HG03342 (cell line): ENCODE measurements around the gene MGAT5.

Source experiments
- ATAC-seq: cut with Tn5 transposase; IDR thresholded peaks from one replicate; pipeline ENCODE4 v1.9.1; 2021; ENCODE audit warnings: mild to moderate bottlenecking, moderate library complexity; ENCODE audit not compliant: unreplicated experiment

Gene MGAT5

GRCh38 chr2:134413430-134413829, 159.6 kb downstream of the MGAT5 start:
- no peak for ATAC-seq

GRCh38 chr2:134413912-134414311, 160.0 kb downstream of the MGAT5 start:
- ATAC-seq: no peak

GRCh38 chr2:134416018-134416417, 162.1 kb downstream of the MGAT5 start:
- ATAC-seq: no peak

GRCh38 chr2:134416637-134417036, 162.8 kb downstream of the MGAT5 start:
- ATAC-seq: no peak

DNA sequence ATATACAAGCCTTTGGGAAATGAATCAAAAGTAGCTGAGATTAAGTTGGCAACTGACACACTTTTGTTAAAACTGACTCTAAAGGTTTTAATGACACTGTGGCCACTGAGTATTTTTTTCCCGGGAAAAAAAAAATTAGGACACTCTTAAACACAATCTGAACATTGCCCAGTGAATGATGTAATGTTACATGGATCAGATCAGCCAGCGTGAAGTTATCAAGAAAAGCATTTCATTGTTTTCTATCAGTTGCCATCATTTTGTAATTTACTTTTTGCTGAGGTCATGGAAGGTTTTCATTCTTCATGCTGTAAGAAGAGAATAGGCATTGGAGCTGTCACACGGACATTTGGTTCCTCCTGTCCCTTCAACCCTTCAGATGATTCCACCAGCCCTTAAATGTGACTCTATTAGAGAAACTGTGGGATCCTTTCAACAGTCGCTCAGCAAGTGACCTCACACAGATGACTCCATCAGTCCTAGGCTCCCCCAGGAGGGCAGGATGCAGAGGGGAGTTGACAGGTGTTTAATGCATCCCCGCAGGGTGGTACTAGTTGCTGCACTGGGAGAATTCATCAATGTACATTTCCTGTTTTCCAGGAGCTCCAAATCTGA, 164.2 kb downstream of the MGAT5 start:
- no peak for ATAC-seq

DNA sequence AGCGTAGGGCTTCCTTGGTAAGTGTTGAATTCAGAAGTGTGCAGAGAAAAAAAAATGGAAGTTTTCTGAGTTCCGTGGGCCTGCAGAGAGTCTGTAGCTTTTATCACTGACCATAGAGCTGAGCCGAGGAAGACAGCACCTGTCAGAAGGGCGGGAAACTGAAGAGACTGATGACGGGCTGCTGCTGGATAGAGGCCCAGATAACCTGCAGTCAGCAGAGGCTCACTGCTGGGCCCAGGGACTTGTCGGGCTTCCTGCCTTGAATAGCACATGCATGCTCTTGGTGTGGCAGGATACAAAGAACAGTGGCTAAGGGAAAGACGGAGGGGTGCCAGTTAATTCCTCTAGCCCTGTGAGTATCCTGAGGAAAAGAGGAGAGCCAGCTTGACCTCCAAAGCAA, 166.4 kb downstream of the MGAT5 start:
- no peak for ATAC-seq

DNA sequence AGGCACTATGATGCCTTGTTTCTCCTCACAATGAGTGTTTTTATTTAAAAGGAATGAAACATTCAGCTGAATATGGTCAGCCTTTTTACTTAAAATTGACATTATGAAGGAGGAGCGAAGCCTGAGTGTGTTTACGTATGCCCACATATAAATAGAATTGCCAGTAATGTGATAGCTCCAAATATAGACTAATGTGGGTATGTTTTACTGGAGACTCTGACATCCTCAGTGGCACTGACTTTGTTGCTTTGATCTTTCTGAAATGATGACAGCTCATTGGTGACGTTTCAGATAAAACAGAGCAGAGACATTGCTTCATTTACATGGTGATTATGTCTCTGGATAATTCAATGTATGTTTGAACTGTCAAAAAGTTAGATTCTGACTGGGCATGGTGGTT, 167.0 kb downstream of the MGAT5 start:
- no peak for ATAC-seq

GRCh38 chr2:134421556-134422328, 167.9 kb downstream of the MGAT5 start:
- no peak for ATAC-seq

- ATAC-seq: no peak
Measured at GRCh38 chr2:134425724-134426496, 172.0 kb downstream of the MGAT5 start.

- no peak for ATAC-seq
Measured at GRCh38 chr2:134426721-134427120, 172.8 kb downstream of the MGAT5 start.

DNA sequence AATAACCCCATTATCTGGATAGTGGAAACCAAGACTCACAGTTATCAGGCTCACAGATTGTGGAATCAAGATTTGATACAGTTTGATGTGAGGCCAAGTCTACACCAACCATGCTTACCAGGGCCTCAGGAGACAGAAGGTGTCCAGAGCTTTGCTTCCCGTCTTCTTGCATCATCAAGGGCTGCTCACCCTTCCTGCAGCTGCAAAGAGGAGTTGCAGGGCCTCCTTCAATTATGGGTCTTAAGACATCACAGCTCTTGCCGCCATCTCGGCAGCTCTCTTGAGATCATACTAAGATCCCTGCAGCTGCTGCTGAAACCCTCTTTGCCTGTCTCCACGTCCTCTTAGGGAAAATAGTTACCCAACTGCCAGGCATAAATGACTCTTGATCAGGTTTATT, 176.0 kb downstream of the MGAT5 start:
- no peak for ATAC-seq

GRCh38 chr2:134431838-134432434, 178.1 kb downstream of the MGAT5 start:
- no peak for ATAC-seq

DNA sequence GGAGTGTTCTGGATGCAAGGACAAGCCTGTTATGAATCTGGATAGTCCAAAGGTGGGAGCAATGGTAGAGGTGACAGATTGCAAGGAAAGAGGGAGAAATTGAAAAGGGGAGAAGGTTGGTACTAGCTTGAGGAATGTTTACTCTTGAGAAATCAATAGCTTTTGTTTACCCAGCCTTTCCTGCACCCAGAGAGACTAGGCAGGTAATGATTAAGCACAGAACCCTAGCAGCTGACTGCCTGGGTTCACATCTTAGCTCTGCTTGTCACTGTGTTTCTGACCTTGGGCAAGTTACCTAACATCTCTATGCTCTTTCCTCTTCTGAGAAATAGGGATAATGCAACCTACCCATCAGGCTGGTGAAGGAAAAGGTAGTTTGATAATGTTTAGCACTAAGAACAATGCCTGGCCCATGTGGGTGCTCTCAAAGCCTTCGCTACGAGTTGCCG, 178.6 kb downstream of the MGAT5 start:
- no peak for ATAC-seq

DNA sequence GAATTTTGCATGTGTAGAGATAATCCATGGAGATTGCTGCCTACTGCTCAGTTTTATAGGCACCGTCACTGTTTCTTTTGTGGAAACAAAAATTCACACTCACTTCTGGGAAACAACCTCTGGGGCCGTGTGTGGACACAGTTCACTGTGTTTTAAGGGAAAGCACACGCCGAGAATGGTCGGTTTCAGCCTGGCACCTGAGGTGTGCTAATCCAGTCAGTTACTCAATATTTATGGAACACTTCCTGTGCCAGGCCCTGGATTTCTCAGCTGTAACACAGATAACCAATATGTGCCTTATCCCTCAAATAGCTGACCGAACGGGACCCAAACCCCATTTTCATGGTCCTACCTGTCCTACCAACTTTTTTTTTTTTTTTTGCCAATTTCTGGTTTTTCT, 179.6 kb downstream of the MGAT5 start:
- ATAC-seq: no peak

DNA sequence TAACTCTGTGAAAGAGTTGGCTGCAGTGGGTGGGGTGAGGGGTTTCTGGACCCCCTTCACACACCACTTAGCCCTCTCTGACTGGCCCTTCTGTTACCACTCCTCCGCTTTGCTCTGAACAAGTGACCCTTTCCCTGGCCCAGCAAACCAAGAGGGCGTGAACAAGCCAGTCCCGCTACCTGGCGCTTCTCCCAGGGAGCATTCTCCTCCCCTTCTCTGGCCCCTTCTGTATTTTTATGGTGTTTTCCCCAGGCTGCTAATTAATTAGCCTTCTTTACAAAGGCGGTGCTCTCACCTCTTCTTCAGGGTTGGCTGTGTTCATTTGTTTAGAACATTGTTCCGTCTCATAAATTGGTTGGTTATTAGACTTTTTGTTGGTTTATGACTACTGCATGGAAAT, 180.1 kb downstream of the MGAT5 start:
- ATAC-seq: no peak

DNA sequence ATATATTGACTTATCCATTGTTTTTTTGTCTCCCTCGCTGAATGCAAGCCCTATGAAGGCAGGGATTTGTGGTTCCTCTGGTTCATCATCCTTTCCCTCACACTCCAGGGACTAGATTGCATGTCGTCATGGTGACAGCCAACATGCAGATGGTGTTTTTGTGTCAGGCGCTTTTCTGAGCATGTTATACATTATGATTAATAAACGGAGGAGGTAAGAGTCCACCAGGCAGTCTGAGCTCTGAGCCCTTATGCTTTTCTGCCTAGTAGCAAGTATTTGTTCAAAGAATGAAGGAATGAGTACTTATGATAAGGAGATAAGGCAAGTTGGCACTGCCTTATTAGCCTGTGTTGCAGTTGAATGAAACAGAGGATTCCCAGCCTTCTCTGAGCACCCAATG, 181.6 kb downstream of the MGAT5 start:
- no peak for ATAC-seq

- ATAC-seq: no peak
Measured at GRCh38 chr2:134435936-134436335, 182.1 kb downstream of the MGAT5 start.

GRCh38 chr2:134436706-134437105, 182.8 kb downstream of the MGAT5 start:
- no peak for ATAC-seq

DNA sequence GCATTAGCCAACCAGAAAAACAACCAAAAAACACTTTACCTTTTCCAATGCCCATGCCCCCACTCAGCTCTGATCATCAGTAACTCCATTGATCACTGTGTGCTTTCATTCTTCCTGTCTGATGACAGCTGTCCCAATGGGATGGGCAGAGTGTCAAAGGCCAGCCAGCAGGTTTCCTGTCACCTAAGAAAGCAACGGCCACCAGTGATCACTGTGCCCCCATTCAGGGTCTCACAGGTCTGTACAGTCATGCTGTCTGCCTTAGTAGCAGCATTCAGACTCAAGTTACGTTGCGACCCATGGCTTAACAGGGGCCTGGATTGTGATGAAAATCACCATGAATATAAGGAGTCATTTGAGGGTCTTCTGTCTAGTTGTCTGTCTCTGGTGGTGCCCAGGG, 184.5 kb downstream of the MGAT5 start:
- ATAC-seq: no peak

GRCh38 chr2:134440336-134440909, 186.6 kb downstream of the MGAT5 start:
- no peak for ATAC-seq
